Activated CD8-positive, alpha-beta T cell treated with anti-CD3 and anti-CD28 coated beads, Interleukin-2, amount 10 ng/mL, durations not matched to agents 7 days and 5 days (primary cell): Measurements from ENCODE around the gene PTPN18. TPM values are rescaled to one million over a fixed set of nuclear protein-coding genes. Genes with fewer than 3 reads are reported as not detected.
"Not testable (repeated sequence)": the region's sequence is repeated elsewhere in the genome, so short reads cannot be mapped to it uniquely, and the experiment has no call there.

Experiments used
- ATAC-seq: fragments of 150-1000 bp; cut with Tn5 transposase; one replicate; pipeline ENCODE4 v1.10.0; 2021; ENCODE audit warnings: moderate library complexity
- CTCF ChIA-PET: fragments of 350-600 bp; sonication (Branson Sonifier 250); formaldehyde crosslinking; loops from one replicate; lab custom pipeline; 2021; ENCODE audit warnings: antibody characterized with exemption; lab: Charles Lee
- POLR2A ChIA-PET: fragments of 350-600 bp; sonication (Branson Sonifier 250); formaldehyde crosslinking; loops from one replicate; lab custom pipeline; 2021; ENCODE audit warnings: antibody characterized with exemption; lab: Charles Lee
- DNase-seq: peaks from one replicate; pipeline ENCODE4 v3.0.0-alpha.2; 2020
- H3K27ac Mint-ChIP-seq: one replicate; pipeline ENCODE4 v1.8.0; 2021; ENCODE audit warnings: mild to moderate bottlenecking, mixed read lengths
- H3K27me3 Mint-ChIP-seq: one replicate; pipeline ENCODE4 v1.8.0; 2021; ENCODE audit warnings: low read depth, mixed read lengths
- H3K36me3 Mint-ChIP-seq: one replicate; pipeline ENCODE4 v1.8.0; 2021; ENCODE audit warnings: low read depth, mixed read lengths
- H3K4me1 Mint-ChIP-seq: one replicate; pipeline ENCODE4 v1.8.0; 2021; ENCODE audit warnings: low read depth, mixed read lengths
- H3K4me3 Mint-ChIP-seq: one replicate; pipeline ENCODE4 v1.8.0; 2021; ENCODE audit warnings: mild to moderate bottlenecking, mixed read lengths
- H3K9me3 Mint-ChIP-seq: one replicate; pipeline ENCODE4 v1.8.0; 2022; ENCODE audit warnings: mixed read lengths; ENCODE audit not compliant: insufficient read depth
- total RNA-seq, 2 experiments: library from RNA; stranded (reverse); gene quantifications; one replicate each; pipeline ENCODE4 v1.2.3, GENCODE V29; 2021

PTPN18 gene
- total RNA-seq, 2 experiments from 2014 or later: 67.0 to 71.9 TPM

DNA sequence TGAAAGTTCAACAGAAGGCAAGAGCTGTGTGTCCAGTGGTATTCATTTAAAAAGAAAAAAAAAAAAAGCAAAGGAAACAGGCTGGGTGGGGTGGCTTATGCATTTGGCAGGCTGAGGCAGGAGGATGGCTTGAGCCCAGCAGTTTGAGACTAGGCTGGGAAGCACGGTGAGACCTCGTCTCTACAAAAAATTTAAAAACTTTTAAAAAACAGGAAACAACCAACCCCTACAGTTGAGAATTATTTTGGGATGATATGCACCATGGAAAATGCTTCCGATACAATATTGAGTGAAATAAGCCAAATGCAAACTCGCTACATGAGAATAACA is 31.2 kb downstream of the PTPN18 start:
- ChIA-PET CTCF (no interaction called here), POLR2A (interaction anchor here (1.1 kb wide), 1 partner anchor 44 kb away, joined by 3 read pairs; the partner anchor contains the start of gene IMP4)
- no peak for DNase-seq
- Mint-ChIP-seq H3K27ac (no peak overlapping the region), H3K9me3 (no peaks in the 10 kb centered on the region), H3K4me3 (no peak overlapping the region), H3K4me1 (peaks cover 17% of the 10 kb centered on the region), H3K27me3 (peaks cover 3% of the 10 kb centered on the region), H3K36me3 (peaks cover 15% of the 10 kb centered on the region)
- ATAC-seq: no peak

DNA sequence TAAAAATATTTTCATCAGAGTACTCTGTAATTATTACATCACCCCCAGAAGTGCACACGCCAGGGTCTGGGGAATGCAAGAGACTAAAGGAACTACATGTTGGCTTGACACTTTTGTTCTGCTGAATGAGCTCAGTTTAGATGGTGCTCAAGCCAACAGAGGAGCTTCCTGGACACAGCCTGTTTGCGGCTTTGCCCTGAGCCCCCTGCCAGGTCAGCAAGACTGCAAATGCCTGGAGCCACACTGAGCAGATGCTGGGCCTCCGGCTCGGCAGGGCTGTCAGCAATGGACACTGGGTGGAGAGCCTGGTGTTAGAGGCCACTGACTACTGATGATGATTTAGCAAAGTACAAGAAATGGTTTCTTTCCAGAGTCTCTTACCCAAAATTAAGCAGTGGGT is 31.9 kb downstream of the PTPN18 start:
- Mint-ChIP-seq H3K4me1 (peaks cover 21% of the 10 kb centered on the region), H3K9me3 (no peaks in the 10 kb centered on the region), H3K27me3 (peaks cover 7% of the 10 kb centered on the region), H3K27ac (no peak overlapping the region), H3K36me3 (peaks cover 10% of the 10 kb centered on the region), H3K4me3 (no peak overlapping the region)
- DNase-seq: no peak
- ChIA-PET POLR2A (interaction anchor here (3.6 kb wide), 1 partner anchor 14 kb away, joined by 20 read pairs; no protein-coding TSS in a partner anchor), CTCF (no interaction called here)
- ATAC-seq: no peak

DNA sequence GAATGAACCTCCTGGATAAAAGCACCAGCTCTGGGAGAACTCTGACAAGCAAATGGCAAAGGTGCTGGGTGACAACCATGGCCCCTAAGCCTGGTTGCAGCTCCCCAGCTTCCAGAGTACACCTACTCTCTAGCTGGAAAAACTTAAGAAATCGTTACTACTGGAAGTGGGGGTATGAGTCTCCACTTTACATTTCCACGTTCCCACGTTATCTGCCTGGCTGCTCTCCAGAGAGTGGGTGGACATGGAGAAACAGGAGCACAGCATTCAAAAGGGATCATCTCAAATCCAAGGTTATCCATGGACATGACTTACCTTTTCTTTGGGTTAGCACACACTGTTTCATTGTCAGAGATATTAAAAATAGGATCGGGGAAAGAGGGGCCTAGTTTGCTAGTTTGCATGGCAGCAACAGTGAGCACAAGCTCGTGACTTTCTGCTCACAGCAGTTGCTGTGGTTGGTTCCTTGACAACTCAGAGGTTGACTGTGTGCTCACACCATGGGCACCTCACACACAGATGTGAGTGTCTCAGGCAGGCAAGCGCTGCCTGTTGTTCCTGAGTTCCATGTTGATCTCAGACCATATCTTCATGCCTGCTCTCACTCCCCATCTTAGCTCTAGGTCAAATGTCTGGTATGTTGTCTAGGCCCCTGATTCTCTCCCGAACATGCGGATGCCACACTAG is 32.5 kb downstream of the PTPN18 start:
- H3K27ac Mint-ChIP-seq: no peak overlapping the region
- H3K4me3 Mint-ChIP-seq: no peak overlapping the region
- ATAC-seq (no peak), DNase-seq (no peak)
- no peaks in the 10 kb centered on the region for H3K9me3 Mint-ChIP-seq
- H3K4me1 Mint-ChIP-seq: peaks cover 21% of the 10 kb centered on the region
- peaks cover 10% of the 10 kb centered on the region for H3K27me3 Mint-ChIP-seq
- POLR2A ChIA-PET: interaction anchor here (3.6 kb wide), 1 partner anchor 15 kb away, joined by 20 read pairs; no protein-coding TSS in a partner anchor
- CTCF ChIA-PET: no interaction called here
- H3K36me3 Mint-ChIP-seq: peaks cover 6% of the 10 kb centered on the region

DNA sequence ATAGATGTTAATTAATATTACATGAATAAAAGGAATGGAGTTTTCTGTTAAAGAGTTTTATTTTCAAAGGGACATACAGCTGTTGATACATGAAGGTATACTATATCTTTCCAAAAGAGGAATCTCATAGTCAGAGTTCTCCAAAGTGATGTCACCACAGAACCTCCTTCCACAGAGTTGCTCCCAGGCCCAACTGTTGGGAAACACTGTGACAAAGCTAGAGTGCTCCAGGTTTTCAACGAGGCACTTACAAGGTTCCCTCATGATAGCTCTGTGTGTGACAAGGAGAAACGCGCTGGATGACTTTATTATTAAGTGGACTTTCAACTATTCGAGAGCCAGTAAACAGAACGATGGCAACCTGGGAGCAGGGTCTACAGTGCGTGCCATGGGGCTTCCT is 33.5 kb downstream of the PTPN18 start:
- ChIA-PET POLR2A (interaction anchor here (2.6 to 3.6 kb wide), 2 partner anchors 16 to 47 kb away, joined by 12 to 20 read pairs; partner anchors contain the start of gene IMP4), CTCF (interaction anchor here (0.6 to 2.3 kb wide), 3 partner anchors 12 to 16 kb away, joined by 3 to 14 read pairs (median 3); no protein-coding TSS in a partner anchor)
- ATAC-seq (no peak), DNase-seq (no peak)
- Mint-ChIP-seq H3K4me3 (no peak overlapping the region), H3K36me3 (peaks cover 10% of the 10 kb centered on the region), H3K27ac (no peak overlapping the region), H3K4me1 (peaks cover 21% of the 10 kb centered on the region), H3K9me3 (no peaks in the 10 kb centered on the region), H3K27me3 (peaks cover 14% of the 10 kb centered on the region)

DNA sequence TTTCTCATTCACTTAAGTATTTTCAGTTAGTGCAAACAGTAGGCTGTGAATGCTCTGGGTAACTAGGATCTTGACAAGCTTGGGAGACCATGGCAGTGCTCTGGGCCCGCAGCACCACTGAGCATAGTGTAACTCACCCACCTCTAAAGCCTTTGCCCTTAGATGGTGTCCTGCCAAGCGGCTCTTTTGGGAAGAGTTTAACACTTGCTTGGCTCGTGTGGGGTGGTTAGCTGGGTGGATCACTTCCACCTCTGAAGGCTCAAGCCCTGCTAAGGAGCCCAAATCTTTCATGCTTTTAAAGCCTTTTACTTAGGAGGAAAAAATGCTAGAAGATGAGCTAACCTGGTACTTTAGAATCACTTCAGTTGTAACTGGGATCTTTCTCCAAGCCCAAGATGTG is 33.9 kb downstream of the PTPN18 start:
- Mint-ChIP-seq H3K36me3 (peaks cover 10% of the 10 kb centered on the region), H3K4me1 (peaks cover 21% of the 10 kb centered on the region), H3K27ac (no peak overlapping the region), H3K4me3 (no peak overlapping the region), H3K27me3 (peaks cover 14% of the 10 kb centered on the region), H3K9me3 (no peaks in the 10 kb centered on the region)
- POLR2A ChIA-PET: interaction anchor here (2.6 to 3.6 kb wide), 2 partner anchors 16 to 48 kb away, joined by 12 to 20 read pairs; partner anchors contain the start of gene IMP4
- ATAC-seq: no peak
- no peak for DNase-seq
- CTCF ChIA-PET: interaction anchor here (0.6 to 2.3 kb wide), 3 partner anchors 12 to 17 kb away, joined by 3 to 14 read pairs (median 3); no protein-coding TSS in a partner anchor

DNA sequence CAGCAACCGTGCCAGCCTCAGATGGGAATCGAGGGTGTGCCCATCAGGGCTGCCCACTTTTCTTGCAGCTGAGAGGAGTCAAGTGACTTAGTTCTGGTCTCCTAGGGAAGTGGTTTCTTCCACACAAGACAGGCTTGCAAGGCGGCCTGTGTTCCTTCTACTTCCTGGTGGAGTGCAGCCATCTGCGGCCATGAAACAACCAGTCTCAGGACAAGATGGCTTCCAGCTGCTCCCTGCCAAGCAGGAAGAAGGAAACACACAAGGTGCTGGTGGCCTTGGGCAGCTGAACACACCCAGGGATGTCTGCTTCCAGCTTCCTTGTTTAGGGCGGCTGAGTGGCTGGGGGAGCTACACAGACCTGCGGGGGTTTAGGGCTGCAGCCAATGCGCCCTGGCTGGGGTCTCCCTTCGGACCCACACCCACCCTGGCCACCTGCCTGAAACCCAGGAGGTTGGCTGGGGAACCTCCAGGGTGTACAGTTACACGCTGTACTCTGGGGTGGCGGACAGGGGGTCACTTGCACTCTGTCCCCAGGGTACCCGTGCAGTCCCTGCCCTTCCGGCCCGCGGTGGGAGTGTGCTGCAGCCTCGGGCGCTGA is 34.7 kb downstream of the PTPN18 start:
- peaks cover 21% of the 10 kb centered on the region for H3K4me1 Mint-ChIP-seq
- ChIA-PET CTCF (interaction anchor here (1.1 to 2.3 kb wide), 2 partner anchors 13 to 17 kb away, joined by 3 to 14 read pairs; no protein-coding TSS in a partner anchor), POLR2A (interaction anchor here (0.9 to 3.6 kb wide), 4 partner anchors 17 to 714 kb away, joined by 3 to 20 read pairs (median 8); partner anchors contain the start of gene IMP4)
- ATAC-seq (peak; percentile 28), DNase-seq (no peak)
- peaks cover 10% of the 10 kb centered on the region for H3K36me3 Mint-ChIP-seq
- H3K27me3 Mint-ChIP-seq: peaks cover 17% of the 10 kb centered on the region
- peak overlapping the region; percentile 86 for H3K4me3 Mint-ChIP-seq
- H3K27ac Mint-ChIP-seq: peak overlapping the region; percentile 91
- H3K9me3 Mint-ChIP-seq: no peaks in the 10 kb centered on the region

DNA sequence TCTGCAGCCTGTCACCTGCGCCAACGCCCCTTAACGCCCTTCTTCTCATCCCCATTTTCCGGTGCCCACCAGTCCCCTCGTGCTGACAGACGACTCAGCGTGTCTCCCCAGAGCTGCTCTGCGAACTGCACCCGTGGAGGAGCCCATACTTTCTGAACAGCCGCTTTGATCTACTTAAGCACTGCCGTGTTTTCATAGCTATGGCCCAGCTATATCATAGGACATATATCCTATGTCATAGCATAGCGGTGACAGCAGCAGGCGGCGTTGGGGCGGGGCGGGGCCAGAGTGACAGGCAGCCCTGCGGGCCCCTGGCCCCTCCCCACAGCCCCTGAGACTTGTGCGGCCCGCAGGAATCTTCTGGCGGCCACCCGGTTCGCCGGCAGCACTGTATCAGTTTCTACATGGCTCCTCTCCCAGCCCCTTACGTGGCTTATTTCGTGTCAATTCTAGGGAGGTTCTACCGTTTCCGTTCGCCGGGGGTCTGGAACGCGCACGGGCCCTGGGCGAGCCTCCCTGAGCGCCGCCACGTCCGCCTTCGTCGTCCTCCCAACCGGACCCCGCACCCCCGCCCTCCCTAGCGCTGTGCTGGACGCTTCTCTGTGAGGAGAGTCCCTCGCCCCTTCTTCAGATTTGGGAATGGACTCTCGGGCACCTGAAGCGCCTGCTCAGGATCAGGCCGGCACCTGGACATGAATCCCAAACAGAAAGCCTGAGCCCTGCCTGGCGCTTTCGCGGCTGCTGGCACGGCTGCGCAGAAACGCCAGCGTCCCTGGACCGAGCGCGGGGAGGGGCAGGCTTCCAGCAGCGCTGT is 35.4 kb downstream of the PTPN18 start:
- POLR2A ChIA-PET: interaction anchor here (0.9 to 3.6 kb wide), 4 partner anchors 18 to 713 kb away, joined by 3 to 20 read pairs (median 8); partner anchors contain the start of gene IMP4
- peaks cover 10% of the 10 kb centered on the region for H3K36me3 Mint-ChIP-seq
- no peaks in the 10 kb centered on the region for H3K9me3 Mint-ChIP-seq
- H3K27me3 Mint-ChIP-seq: peaks cover 23% of the 10 kb centered on the region
- CTCF ChIA-PET: interaction anchor here (1.4 to 2.3 kb wide), 2 partner anchors 18 to 47 kb away, joined by 3 to 14 read pairs; no protein-coding TSS in a partner anchor
- H3K27ac Mint-ChIP-seq: peak overlapping the region; percentile 91
- peaks cover 21% of the 10 kb centered on the region for H3K4me1 Mint-ChIP-seq
- DNase-seq: peak; percentile 80
- H3K4me3 Mint-ChIP-seq: peak overlapping the region; percentile 86
- ATAC-seq: peak; percentile 99

DNA sequence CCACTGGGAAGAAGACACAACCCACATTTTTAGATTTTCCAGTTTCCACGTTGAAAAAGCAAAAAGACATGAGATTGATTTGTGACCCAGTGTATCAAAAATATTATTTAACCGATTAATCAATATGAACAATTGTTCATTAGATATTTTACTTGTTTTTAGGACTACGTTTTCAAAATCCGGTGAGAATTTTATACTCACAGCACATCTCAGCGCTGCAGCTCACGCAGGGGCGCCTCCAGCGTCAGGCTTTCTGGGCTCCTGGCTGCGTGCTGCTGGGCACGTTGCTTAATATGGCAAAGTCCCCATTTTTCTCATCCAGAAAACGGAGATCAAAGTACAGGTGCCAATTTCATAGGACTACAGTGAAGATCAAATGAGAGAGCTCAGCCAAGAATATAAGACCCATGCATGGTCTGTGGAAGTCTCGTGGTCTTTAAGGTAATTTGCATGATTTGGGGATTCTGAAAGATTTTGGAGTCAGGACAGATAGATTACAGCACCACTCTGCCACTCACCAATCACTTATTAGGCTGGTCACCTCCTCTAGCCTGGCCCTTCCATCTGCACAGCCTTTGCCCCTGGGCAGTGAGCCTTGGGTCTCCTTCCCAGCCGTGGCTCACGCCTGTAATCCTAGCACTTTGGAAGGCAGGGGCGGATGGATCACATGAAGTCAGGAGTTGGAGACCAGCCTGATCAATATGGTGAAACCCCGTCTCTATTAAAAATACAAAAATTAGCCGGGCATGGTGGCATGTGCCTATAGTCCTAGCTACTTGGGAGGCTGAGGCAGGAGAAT is 36.2 kb downstream of the PTPN18 start:
- CTCF ChIA-PET: interaction anchor here (1.4 kb wide), 1 partner anchor 48 kb away, joined by 3 read pairs; no protein-coding TSS in a partner anchor

DNA sequence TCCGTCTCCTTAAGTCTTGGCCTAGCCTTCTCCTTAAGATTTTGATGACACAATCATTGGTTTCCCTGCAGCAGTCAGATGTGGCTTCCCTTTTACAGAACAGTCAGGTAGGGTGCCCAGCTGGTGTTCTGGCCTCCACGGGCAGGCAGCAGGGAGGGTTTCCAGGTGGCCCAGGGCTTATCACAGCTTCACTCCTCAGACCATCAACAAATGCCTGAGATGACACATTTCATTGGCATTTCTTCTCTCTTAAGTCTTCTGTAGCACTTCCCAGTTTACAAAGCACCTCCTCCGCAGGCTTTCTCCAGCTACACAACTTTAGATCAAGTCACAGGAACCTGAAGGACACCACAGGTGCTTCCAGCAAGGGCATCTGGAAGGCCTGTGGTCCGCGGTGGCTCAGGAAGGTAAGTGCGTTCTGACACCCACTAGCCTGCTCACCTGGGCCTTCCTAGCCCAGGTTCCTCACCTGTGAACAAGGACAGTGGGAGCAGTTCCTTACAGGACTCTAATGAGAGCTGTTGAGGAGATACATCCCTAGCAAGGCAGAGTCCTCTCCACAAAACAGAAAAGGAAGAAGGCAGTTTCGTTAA is 37.6 kb downstream of the PTPN18 start:
- Mint-ChIP-seq H3K9me3 (no peaks in the 10 kb centered on the region), H3K4me3 (no peak overlapping the region), H3K4me1 (peaks cover 21% of the 10 kb centered on the region), H3K27ac (no peak overlapping the region), H3K27me3 (peaks cover 29% of the 10 kb centered on the region), H3K36me3 (peaks cover 7% of the 10 kb centered on the region)
- CTCF ChIA-PET: interaction anchor here (1.2 kb wide), 1 partner anchor 16 kb away, joined by 3 read pairs; no protein-coding TSS in a partner anchor
- POLR2A ChIA-PET: interaction anchor here (1.2 kb wide), 1 partner anchor 23 kb away, joined by 3 read pairs; no protein-coding TSS in a partner anchor
- ATAC-seq (no peak), DNase-seq (no peak)

More for the DNA sequence above, 36.2 kb downstream of the PTPN18 start:
- POLR2A ChIA-PET: no interaction called here
- H3K4me1 Mint-ChIP-seq: peaks cover 21% of the 10 kb centered on the region
- peak overlapping the region; percentile 43 for H3K27ac Mint-ChIP-seq
- DNase-seq: no peak
- H3K9me3 Mint-ChIP-seq: no peaks in the 10 kb centered on the region
- peak overlapping the region; percentile 86 for H3K4me3 Mint-ChIP-seq
- H3K36me3 Mint-ChIP-seq: peaks cover 7% of the 10 kb centered on the region
- no peak for ATAC-seq
- peaks cover 24% of the 10 kb centered on the region for H3K27me3 Mint-ChIP-seq

DNA sequence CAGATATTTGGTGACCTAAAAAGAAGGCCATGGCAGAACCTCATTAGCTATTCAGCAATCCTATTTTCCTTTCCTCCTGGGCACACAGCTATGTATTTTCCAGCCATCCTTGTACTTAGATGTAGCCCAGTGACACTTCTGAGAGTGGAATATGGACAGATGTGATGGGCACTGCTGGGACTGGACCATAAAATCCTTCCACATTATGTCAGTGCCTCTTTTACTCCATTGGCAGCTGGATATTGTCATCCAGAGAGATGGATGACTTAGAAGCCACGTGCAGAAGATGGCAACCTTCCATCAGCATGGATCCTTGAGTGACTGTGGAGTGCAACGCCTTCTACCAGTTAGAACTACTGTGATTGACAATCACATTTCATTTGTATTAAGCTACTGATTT is 50.4 kb downstream of the PTPN18 start:
- H3K27me3 Mint-ChIP-seq, H3K27ac Mint-ChIP-seq, CTCF ChIA-PET, H3K4me3 Mint-ChIP-seq, POLR2A ChIA-PET, H3K4me1 Mint-ChIP-seq, ATAC-seq, H3K9me3 Mint-ChIP-seq, H3K36me3 Mint-ChIP-seq, DNase-seq: not testable (repeated sequence)
